HCT116 (cell line): ENCODE data around the gene CDKN2A.

Experiments
- CEBPB ChIP-seq: IDR thresholded peaks from 2 replicates; pipeline ENCODE4 v1.6.1; 2012; ENCODE audit warnings: low read depth
- CTCF ChIP-seq, 3 experiments: fragments of 200-600 bp in 1 of 3; sonication (generic) in 1 of 3; IDR thresholded peaks in 2 of 3; conservative IDR thresholded peaks in 1 of 3; 2 replicates each; pipeline ENCODE4 v1.5.1; 2012 to 2017; ENCODE audit warnings: low read depth in 2 of 3, low read length in 2 of 3, antibody characterized with exemption in 1 of 3, borderline replicate concordance in 1 of 3, control low read depth in 1 of 3, mild to moderate bottlenecking in 1 of 3, mixed read lengths in 1 of 3, mixed run types in 1 of 3, moderate library complexity in 1 of 3; ENCODE audit not compliant: insufficient read depth in 1 of 3
- EZH2phosphoT487 ChIP-seq: fragments of 200-600 bp; IDR thresholded peaks from 2 replicates; pipeline ENCODE4 v1.6.1; 2018; ENCODE audit warnings: antibody characterized with exemption, borderline replicate concordance
- MAX ChIP-seq: IDR thresholded peaks from 2 replicates; pipeline ENCODE4 v1.6.1; 2012
- POLR2A ChIP-seq: IDR thresholded peaks from 2 replicates; pipeline ENCODE4 v1.7.0; 2011; ENCODE audit warnings: borderline replicate concordance; ENCODE audit not compliant: insufficient read depth, insufficient read length; ENCODE audit errors: extremely low read depth
- RAD21 ChIP-seq: IDR thresholded peaks from 2 replicates; pipeline ENCODE4 v1.6.1; 2012; ENCODE audit warnings: low read depth, mild to moderate bottlenecking
- REST ChIP-seq: IDR thresholded peaks from 2 replicates; pipeline ENCODE4 v1.6.1; 2012; ENCODE audit warnings: low read depth
- SP1 ChIP-seq: IDR thresholded peaks from 2 replicates; pipeline ENCODE4 v1.6.1; 2012; ENCODE audit warnings: low read depth
- TCF7L2 ChIP-seq: IDR thresholded peaks from 2 replicates; pipeline ENCODE4 v1.7.0; 2011; ENCODE audit warnings: borderline replicate concordance, inconsistent platforms; ENCODE audit not compliant: insufficient read depth, insufficient read length; ENCODE audit errors: extremely low read depth
- ZBTB33 ChIP-seq: IDR thresholded peaks from 2 replicates; pipeline ENCODE4 v1.6.1; 2011; ENCODE audit warnings: mild to moderate bottlenecking, low read length, moderate library complexity; ENCODE audit not compliant: insufficient replicate concordance; ENCODE audit errors: extremely low read depth

- TF ChIP-seq CTCF (IDR thresholded peaks at IDR 0.05 in 2 of 3, conservative IDR thresholded peaks at IDR 0.05 in 1 of 3; ENCODE audit: borderline replicate concordance in 1 of 3, insufficient read depth in 1 of 3, low read depth in 2 of 3, low read length in 2 of 3) (no peak), MAX (no peak), SP1 (no peak), EZH2phosphoT487 (no peak), REST (no peak), RAD21 (no peak), CEBPB (no peak), POLR2A (no peak), TCF7L2 (no peak), ZBTB33 (no peak)
Observed at GRCh38 chr9:22040760-22041159, 46.6 kb upstream of the CDKN2A start.
